Keratinocyte (primary cell): ENCODE results near the gene EFCAB6. TPM values are rescaled to one million over a fixed set of nuclear protein-coding genes. Genes with fewer than 3 reads are reported as not detected.
A peak's percentile ranks its signal among the peaks of the same experiment; 100 is the strongest.

Source experiments
- DNase-seq: peaks from one replicate; pipeline ENCODE4 v3.0.0-alpha.2; 2011; ENCODE audit warnings: low read depth, missing footprints, low spot score
- FAIRE-seq: peaks from 2 replicates; lab custom pipeline; 2011; peaks lifted over from hg19 to GRCh38; lab: Jason Lieb, UNC
- H2AFZ ChIP-seq: 2 replicates; pipeline ENCODE4 v1.6.0; 2012; ENCODE audit warnings: low read length, control low read depth, inconsistent platforms; ENCODE audit not compliant: control insufficient read depth
- H3K27ac ChIP-seq: 2 replicates; pipeline ENCODE4 v1.5.1; 2011; ENCODE audit warnings: low read length; ENCODE audit not compliant: control insufficient read depth, insufficient read depth
- H3K27me3 ChIP-seq: 3 replicates; pipeline ENCODE4 v1.6.0; 2011; ENCODE audit warnings: low read length; ENCODE audit not compliant: control insufficient read depth, insufficient read depth; ENCODE audit errors: extremely low read depth
- H3K36me3 ChIP-seq, 2 experiments: 2 replicates in 1 of 2; 3 replicates in 1 of 2; pipeline ENCODE4 v1.5.1; 2011; ENCODE audit warnings: low read length in 2 of 2, mild to moderate bottlenecking in 1 of 2; ENCODE audit not compliant: control insufficient read depth in 2 of 2, insufficient read depth in 2 of 2; ENCODE audit errors: extremely low read depth in 1 of 2
- H3K4me1 ChIP-seq: 3 replicates; pipeline ENCODE4 v1.5.1; 2011; ENCODE audit warnings: low read length; ENCODE audit not compliant: control insufficient read depth, insufficient read depth; ENCODE audit errors: extremely low read depth
- H3K4me2 ChIP-seq: 3 replicates; pipeline ENCODE4 v1.6.0; 2011; ENCODE audit warnings: low read depth, low read length; ENCODE audit not compliant: control insufficient read depth, insufficient read depth; ENCODE audit errors: extremely low read depth
- H3K4me3 ChIP-seq, 3 experiments: fragments of 200-600 bp in 1 of 3; sonication (generic) in 1 of 3; 2 replicates in 2 of 3; 3 replicates in 1 of 3; pipeline ENCODE4 v1.5.1; 2011 to 2016; ENCODE audit warnings: low read length in 3 of 3, mild to moderate bottlenecking in 3 of 3, control low read depth in 2 of 3, inconsistent platforms in 1 of 3, low read depth in 1 of 3, mixed read lengths in 1 of 3, mixed run types in 1 of 3, moderate library complexity in 1 of 3; ENCODE audit not compliant: control insufficient read depth in 2 of 3, insufficient read depth in 2 of 3; ENCODE audit errors: extremely low read depth in 1 of 3
- H3K79me2 ChIP-seq: 2 replicates; pipeline ENCODE4 v1.6.0; 2012; ENCODE audit warnings: low read length; ENCODE audit not compliant: control insufficient read depth, insufficient read depth
- H3K9ac ChIP-seq: 3 replicates; pipeline ENCODE4 v1.6.0; 2011; ENCODE audit warnings: low read length; ENCODE audit not compliant: control insufficient read depth, insufficient read depth; ENCODE audit errors: extremely low read depth
- H3K9me1 ChIP-seq: 3 replicates; pipeline ENCODE4 v1.6.0; 2011; ENCODE audit warnings: low read length; ENCODE audit not compliant: control insufficient read depth, insufficient read depth; ENCODE audit errors: extremely low read depth
- H3K9me3 ChIP-seq: 2 replicates; pipeline ENCODE4 v1.5.1; 2012; ENCODE audit warnings: low read depth, low read length; ENCODE audit not compliant: control insufficient read depth
- H4K20me1 ChIP-seq: 3 replicates; pipeline ENCODE4 v1.6.0; 2011; ENCODE audit warnings: low read length; ENCODE audit not compliant: control insufficient read depth, insufficient read depth; ENCODE audit errors: extremely low read depth
- EZH2 ChIP-seq: IDR thresholded peaks from one replicate; pipeline ENCODE4 v1.6.1; 2012; ENCODE audit warnings: inconsistent platforms, mild to moderate bottlenecking, low read length, moderate library complexity
- dilution Hi-C: fragments of 300-500 bp; cut with MboI; formaldehyde crosslinking; loops from one replicate; pipeline ENCODE4 v1.7.0; 2020; ENCODE audit warnings: low sequenced_read_pairs; ENCODE audit not compliant: extremely low pct_ligation_motif_present
- polyA plus RNA-seq, 5 experiments: library from polyadenylated mRNA; depleted of rRNA in 3 of 5; stranded (reverse) in 3 of 5; stranded (forward) in 1 of 5; unstranded in 1 of 5; fragments of >200 nt; gene quantifications; 1 replicate in 1 of 5; 2 replicates in 3 of 5; 3 replicates in 1 of 5; pipeline versions ENCODE4 v1.2.1 to v1.2.3, GENCODE V29; 2011 to 2012; ENCODE audit warnings: missing spikeins in 2 of 5, low read depth in 1 of 5, low replicate concordance in 1 of 5
- TF ChIP-seq, protein P1 (sequence below), 3 experiments: IDR thresholded peaks in 1 of 3; conservative IDR thresholded peaks in 1 of 3; optimal IDR thresholded peaks in 1 of 3; 2 replicates in 2 of 3; 3 replicates in 1 of 3; pipeline versions ENCODE3 to v1.5.1; 2011; ENCODE audit warnings: low read length in 3 of 3, mild to moderate bottlenecking in 3 of 3, moderate library complexity in 2 of 3, control low read depth in 1 of 3, inconsistent platforms in 1 of 3; ENCODE audit not compliant: insufficient read depth in 2 of 3; ENCODE audit errors: extremely low read depth in 1 of 3

The EFCAB6 gene
- polyA plus RNA-seq, 1 donor (not counting 4 experiments of a cell fraction or from before 2014, with no cell fraction given): 0.18 TPM

DNA sequence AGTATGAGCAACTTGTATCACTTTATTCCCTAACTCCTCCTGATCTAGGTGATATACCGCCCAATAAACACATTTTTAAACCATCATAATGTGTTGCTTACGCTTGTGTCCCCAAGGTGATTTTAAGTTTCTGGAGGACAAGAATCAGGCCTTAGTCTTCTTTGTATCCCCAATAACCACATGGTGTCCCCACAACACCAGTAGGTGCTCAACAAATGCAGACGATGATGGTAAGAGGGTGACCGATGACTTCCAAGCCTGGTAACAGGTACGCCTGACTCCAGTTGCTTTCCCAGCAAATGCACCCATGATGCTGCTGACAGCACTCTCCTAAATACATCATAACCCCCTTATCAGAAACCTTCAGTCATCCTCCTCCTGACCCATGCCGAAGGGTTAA lies 64.2 kb downstream of the EFCAB6 start:
- Histone ChIP-seq H3K9ac (no peak overlapping the region), H3K4me1 (no peaks in the 10 kb centered on the region), H3K4me2 (no peak overlapping the region), H3K9me1 (no peaks in the 10 kb centered on the region), H3K36me3 (no peaks in the 10 kb centered on the region), H4K20me1 (no peaks in the 10 kb centered on the region), H3K27ac (no peak overlapping the region), H3K79me2 (no peaks in the 10 kb centered on the region), H3K9me3 (no peaks in the 10 kb centered on the region), H3K27me3 (peaks cover 8% of the 10 kb centered on the region), H2AFZ (no peak overlapping the region), H3K4me3 (no peak overlapping the region)
- no peak for FAIRE-seq
- no peak for DNase-seq
- dilution Hi-C loops: no loop called here
- TF ChIP-seq EZH2: no peak
- TF ChIP-seq, protein P1, sequence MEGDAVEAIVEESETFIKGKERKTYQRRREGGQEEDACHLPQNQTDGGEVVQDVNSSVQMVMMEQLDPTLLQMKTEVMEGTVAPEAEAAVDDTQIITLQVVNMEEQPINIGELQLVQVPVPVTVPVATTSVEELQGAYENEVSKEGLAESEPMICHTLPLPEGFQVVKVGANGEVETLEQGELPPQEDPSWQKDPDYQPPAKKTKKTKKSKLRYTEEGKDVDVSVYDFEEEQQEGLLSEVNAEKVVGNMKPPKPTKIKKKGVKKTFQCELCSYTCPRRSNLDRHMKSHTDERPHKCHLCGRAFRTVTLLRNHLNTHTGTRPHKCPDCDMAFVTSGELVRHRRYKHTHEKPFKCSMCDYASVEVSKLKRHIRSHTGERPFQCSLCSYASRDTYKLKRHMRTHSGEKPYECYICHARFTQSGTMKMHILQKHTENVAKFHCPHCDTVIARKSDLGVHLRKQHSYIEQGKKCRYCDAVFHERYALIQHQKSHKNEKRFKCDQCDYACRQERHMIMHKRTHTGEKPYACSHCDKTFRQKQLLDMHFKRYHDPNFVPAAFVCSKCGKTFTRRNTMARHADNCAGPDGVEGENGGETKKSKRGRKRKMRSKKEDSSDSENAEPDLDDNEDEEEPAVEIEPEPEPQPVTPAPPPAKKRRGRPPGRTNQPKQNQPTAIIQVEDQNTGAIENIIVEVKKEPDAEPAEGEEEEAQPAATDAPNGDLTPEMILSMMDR (optimal IDR thresholded peaks at IDR 0.05 in 1 of 3, IDR thresholded peaks at IDR 0.05 in 1 of 3, conservative IDR thresholded peaks at IDR 0.05 in 1 of 3; ENCODE audit: extremely low read depth in 1 of 3, insufficient read depth in 2 of 3, low read length in 3 of 3): peak in 1 of 3 experiments; percentile 6

DNA sequence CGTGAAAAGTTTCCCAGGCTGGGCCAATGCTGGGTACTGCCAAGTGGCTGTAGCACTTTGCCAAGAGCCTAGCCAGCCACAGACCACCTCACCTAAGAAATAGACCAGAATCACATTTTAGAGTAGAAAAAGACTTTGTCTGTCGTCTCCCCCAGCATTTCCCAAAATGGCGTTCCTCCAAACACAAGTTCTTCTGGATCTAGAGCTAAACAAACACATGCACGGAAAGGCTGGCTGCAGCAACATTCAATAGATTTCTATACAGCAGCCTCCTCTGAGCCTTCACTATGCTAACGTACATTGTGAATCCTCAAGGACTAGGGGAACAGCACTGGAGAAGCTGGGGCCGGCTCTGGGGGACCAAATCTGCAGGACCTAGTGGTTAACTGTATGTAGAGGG lies 65.0 kb downstream of the EFCAB6 start:
- no peak for TF ChIP-seq EZH2
- TF ChIP-seq, protein P1 (optimal IDR thresholded peaks at IDR 0.05 in 1 of 3, IDR thresholded peaks at IDR 0.05 in 1 of 3, conservative IDR thresholded peaks at IDR 0.05 in 1 of 3; ENCODE audit: extremely low read depth in 1 of 3, insufficient read depth in 2 of 3, low read length in 3 of 3): no peak
- H3K4me2 ChIP-seq: no peak overlapping the region
- dilution Hi-C loops: no loop called here
- H3K36me3 ChIP-seq: no peaks in the 10 kb centered on the region
- peaks cover 8% of the 10 kb centered on the region for H3K27me3 ChIP-seq
- H3K9me3 ChIP-seq: no peaks in the 10 kb centered on the region
- H3K4me1 ChIP-seq: no peaks in the 10 kb centered on the region
- no peaks in the 10 kb centered on the region for H4K20me1 ChIP-seq
- no peak overlapping the region for H3K9ac ChIP-seq
- H3K79me2 ChIP-seq: no peaks in the 10 kb centered on the region
- no peak for DNase-seq
- H3K9me1 ChIP-seq: no peaks in the 10 kb centered on the region
- no peak overlapping the region for H3K4me3 ChIP-seq
- H2AFZ ChIP-seq: no peak overlapping the region
- H3K27ac ChIP-seq: no peak overlapping the region
- no peak for FAIRE-seq
